Fibroblast of upper back skin (primary cell): ENCODE measurements around the gene CEBPZ.

Experiments used
- DNase-seq: peaks from one replicate; pipeline ENCODE4 v3.0.0-alpha.2; 2013

Gene CEBPZ

GRCh38 chr2:37180006-37180639 lies 51.3 kb downstream of the CEBPZ start:
- DNase-seq, result no peak

GRCh38 chr2:37173741-37174140 lies 57.7 kb downstream of the CEBPZ start:
- DNase-seq, result no peak

DNA sequence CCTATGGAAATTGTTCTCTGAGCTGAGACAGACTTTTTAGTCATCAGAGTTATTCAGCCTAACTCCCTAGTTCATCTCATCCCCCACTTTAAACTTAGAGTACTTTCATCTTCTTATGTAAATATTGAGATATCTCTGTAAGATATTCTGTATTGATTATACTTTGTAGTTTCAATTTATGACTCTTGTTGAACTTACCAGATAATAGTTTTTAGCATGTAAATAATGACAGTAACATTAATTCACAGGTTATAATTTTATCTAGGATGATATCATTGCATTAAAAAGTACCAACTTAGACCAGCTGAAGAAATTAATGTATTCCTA lies 59.8 kb downstream of the CEBPZ start:
- no peak for DNase-seq

GRCh38 chr2:37168217-37168981 lies 63.0 kb downstream of the CEBPZ start:
- DNase-seq, result peak; percentile 43

DNA sequence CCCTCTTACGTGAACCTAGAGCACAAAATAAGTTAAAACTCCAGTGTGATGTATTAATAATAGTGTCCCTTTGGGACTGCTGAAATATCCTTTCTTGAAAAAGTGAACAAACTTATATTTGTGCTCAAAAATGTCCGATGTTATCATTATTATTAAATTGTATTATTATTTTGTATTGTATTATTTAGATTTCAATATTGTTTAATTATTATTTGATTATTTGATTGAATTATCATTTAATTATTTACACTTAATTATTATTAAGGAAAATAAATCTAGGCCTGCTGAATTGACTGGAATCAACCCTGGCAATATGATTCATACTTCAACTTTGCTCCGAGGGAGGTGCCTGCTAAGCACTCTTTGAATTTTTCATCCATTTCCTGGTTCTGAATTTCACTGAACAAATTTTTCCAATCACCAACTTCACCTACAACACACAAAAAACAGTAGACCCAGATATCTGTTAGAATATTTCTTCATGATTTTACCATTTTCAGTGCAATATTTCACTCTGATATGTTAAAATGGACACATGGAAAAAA lies 63.7 kb downstream of the CEBPZ start:
- peak; percentile 14 for DNase-seq

DNA sequence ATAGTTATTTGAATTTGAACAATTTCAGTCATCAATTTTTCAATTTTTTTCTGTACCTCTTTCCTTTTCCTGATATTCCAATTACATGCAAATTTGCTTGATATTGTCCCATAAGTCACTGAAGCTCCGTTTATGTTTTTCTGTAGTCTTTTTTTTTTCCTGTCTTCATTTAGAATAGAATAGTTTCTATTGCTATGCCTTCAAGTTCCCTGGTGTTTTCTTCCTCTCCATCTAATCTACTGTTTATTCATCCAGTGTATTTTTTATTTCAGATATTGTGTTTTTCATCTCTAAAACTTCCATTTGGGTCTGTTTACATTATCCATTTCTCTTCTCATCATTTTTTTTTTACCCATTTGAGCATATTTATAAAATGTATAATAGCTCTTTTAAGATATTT lies 66.6 kb downstream of the CEBPZ start:
- DNase-seq, result no peak

DNA sequence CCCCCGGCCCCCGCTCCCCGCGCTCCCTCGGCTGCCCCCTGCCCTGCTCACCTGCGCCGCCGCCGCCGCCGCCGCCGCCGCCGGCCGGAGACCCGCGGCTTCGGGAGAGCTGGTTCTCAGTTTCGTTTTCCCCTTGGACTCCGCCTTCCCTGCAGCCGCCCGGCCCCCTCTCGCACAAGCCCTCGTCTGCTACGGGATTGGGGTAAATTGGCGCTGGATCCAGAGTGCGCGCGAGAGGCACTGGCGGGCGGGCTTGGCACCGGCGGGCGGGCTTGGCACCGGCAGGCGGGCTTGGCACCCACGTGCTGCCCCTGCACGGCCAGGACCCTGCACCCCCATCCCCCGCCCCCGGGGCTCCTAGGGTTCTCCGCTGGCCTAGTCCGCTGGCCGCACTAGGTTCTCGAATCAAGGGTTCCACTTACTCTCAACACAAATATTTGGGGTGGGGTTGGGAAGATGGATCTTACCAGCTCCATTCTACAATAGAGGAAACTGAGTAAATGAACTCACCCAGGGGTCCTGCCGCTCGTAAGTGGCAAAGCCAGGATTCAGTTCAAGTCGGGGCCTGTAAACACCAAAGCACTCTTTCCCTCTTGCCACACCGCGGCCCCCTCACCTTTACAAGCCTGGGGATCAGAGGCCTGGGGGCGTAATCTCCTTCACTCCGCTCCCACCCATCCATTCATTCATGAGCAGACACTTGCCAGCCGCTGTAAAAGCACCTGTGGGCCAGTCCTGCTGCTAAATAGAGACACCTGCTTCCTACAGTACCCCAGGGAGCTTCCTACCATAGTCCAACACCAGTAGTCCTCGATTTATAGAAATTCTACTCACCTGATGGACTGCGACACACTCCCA lies 74.3 kb downstream of the CEBPZ start, which contains the start of gene EIF2AK2:
Gene EIF2AK2, minus strand, starts transcription at position 124 of the 858 bp plus-strand sequence. CDS start 9,174 bp downstream, outside the sequence.
- peak; percentile 85 for DNase-seq

- peak; percentile 45 for DNase-seq
These were observed 75.1 kb downstream of the CEBPZ start for GRCh38 chr2:37156071-37156856.

GRCh38 chr2:37154785-37155184 lies 76.6 kb downstream of the CEBPZ start:
- no peak for DNase-seq

DNA sequence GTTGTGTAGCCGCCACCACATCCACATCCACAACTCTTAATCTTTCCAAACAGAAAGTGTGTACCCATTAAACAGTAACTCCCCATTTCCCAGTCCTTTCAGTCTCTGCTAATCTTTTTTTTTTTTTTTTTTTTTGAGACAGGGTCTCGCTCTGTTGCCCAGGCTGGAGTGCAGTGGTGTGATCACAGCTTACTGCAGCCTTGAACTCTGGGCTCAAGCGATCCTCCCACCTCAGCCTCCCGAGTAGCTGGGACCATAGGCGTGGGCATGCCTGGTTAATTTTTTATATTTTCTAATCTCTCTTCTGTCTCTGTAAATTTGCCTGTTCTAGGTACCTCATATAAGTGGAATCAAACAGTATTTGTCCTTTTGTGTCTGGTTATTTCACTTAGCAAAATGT lies 78.2 kb downstream of the CEBPZ start:
- no peak for DNase-seq
